CD14-positive monocyte (primary cell): Measurements from ENCODE around the gene GNRH2. TPM values are rescaled to one million over a fixed set of nuclear protein-coding genes. Genes with fewer than 3 reads are reported as not detected.
"Not testable (repeated sequence)": the region's sequence is repeated elsewhere in the genome, so short reads cannot be mapped to it uniquely, and the experiment has no call there.

Experiments
- DNase-seq, 3 donors: peaks; one replicate each; pipeline ENCODE4 v3.0.0-alpha.2; 2011 to 2022
- H2AFZ ChIP-seq: 2 replicates; pipeline ENCODE4 v1.6.0; 2012; ENCODE audit warnings: mild to moderate bottlenecking, low read depth, low read length, inconsistent platforms; ENCODE audit not compliant: insufficient read depth, poor library complexity, severe bottlenecking
- H3K27ac ChIP-seq, 2 donors: 1 replicate in 1 of 2; 2 replicates in 1 of 2; pipeline ENCODE4 v1.5.1; 2012 to 2013; ENCODE audit warnings: low read length in 2 of 2, control low read depth in 1 of 2, inconsistent platforms in 1 of 2, low read depth in 1 of 2, mild to moderate bottlenecking in 1 of 2
- H3K27me3 ChIP-seq, 2 donors: one replicate each; pipeline versions ENCODE4 v1.6.0 to v1.6.1; 2011 to 2013; ENCODE audit warnings: low read length in 2 of 2; ENCODE audit not compliant: control insufficient read depth in 2 of 2, insufficient read depth in 2 of 2
- H3K36me3 ChIP-seq, 2 donors: replicated peaks in 1 of 2; 1 replicate in 1 of 2; 2 replicates in 1 of 2; pipeline versions ENCODE4 v1.5.1 to v1.6.1; 2012 to 2013; ENCODE audit warnings: low read length in 2 of 2, control low read depth in 1 of 2, inconsistent platforms in 1 of 2, mild to moderate bottlenecking in 1 of 2; ENCODE audit not compliant: insufficient read depth in 2 of 2, control insufficient read depth in 1 of 2
- H3K4me1 ChIP-seq, 2 donors: 1 replicate in 1 of 2; 2 replicates in 1 of 2; pipeline versions ENCODE4 v1.5.1 to v1.6.1; 2012 to 2013; ENCODE audit warnings: low read length in 2 of 2, control low read depth in 1 of 2, inconsistent platforms in 1 of 2, mild to moderate bottlenecking in 1 of 2, moderate library complexity in 1 of 2; ENCODE audit not compliant: insufficient read depth in 2 of 2, control insufficient read depth in 1 of 2
- H3K4me2 ChIP-seq: replicated peaks from 2 replicates; pipeline ENCODE3; 2012; ENCODE audit warnings: low read length, moderate library complexity, mild to moderate bottlenecking; ENCODE audit not compliant: poor library complexity, severe bottlenecking; ENCODE audit errors: extremely low read depth
- H3K4me3 ChIP-seq, 3 experiments: fragments of 200-600 bp in 1 of 3; sonication (generic) in 1 of 3; replicated peaks in 1 of 3; 1 replicate in 2 of 3; 2 replicates in 1 of 3; pipeline ENCODE4 v1.5.1; 2011 to 2013; ENCODE audit warnings: low read length in 3 of 3, mild to moderate bottlenecking in 3 of 3, control low read depth in 2 of 3, low read depth in 2 of 3, inconsistent platforms in 1 of 3, moderate library complexity in 1 of 3
- H3K79me2 ChIP-seq: 2 replicates; pipeline ENCODE4 v1.6.0; 2012; ENCODE audit warnings: mild to moderate bottlenecking, control low read depth, inconsistent platforms, low read length, moderate library complexity; ENCODE audit not compliant: insufficient read depth
- H3K9ac ChIP-seq: 2 replicates; pipeline ENCODE4 v1.6.0; 2017; ENCODE audit warnings: low read length, mild to moderate bottlenecking; ENCODE audit not compliant: insufficient read depth, poor library complexity, severe bottlenecking
- H3K9me3 ChIP-seq, 2 donors: replicated peaks in 1 of 2; 1 replicate in 1 of 2; 2 replicates in 1 of 2; pipeline versions ENCODE4 v1.5.1 to v1.6.1; 2012 to 2013; ENCODE audit warnings: low read length in 2 of 2, control low read depth in 1 of 2; ENCODE audit not compliant: control insufficient read depth in 1 of 2, insufficient read depth in 1 of 2
- H4K20me1 ChIP-seq: 2 replicates; pipeline ENCODE4 v1.6.0; 2012; ENCODE audit warnings: mild to moderate bottlenecking, low read length, control low read depth, moderate library complexity; ENCODE audit not compliant: insufficient read depth
- H3K27ac Mint-ChIP-seq, 7 donors: one replicate each; pipeline ENCODE4 v1.8.0; 2020; ENCODE audit warnings: mild to moderate bottlenecking in 7 of 7, mixed read lengths in 7 of 7, moderate library complexity in 6 of 7, inconsistent platforms in 2 of 7
- H3K27me3 Mint-ChIP-seq, 3 donors: one replicate each; pipeline ENCODE4 v1.8.0; 2021 to 2022; ENCODE audit warnings: low read depth in 3 of 3, mild to moderate bottlenecking in 3 of 3, mixed read lengths in 3 of 3, moderate library complexity in 3 of 3, inconsistent platforms in 1 of 3
- H3K36me3 Mint-ChIP-seq, 2 donors: one replicate each; pipeline ENCODE4 v1.8.0; 2020; ENCODE audit warnings: mixed read lengths in 2 of 2, inconsistent platforms in 1 of 2, mild to moderate bottlenecking in 1 of 2
- H3K4me1 Mint-ChIP-seq: one replicate; pipeline ENCODE4 v1.8.0; 2020; ENCODE audit warnings: mild to moderate bottlenecking, mixed read lengths
- H3K4me3 Mint-ChIP-seq, 2 donors: one replicate each; pipeline ENCODE4 v1.8.0; 2020; ENCODE audit warnings: mild to moderate bottlenecking in 2 of 2, mixed read lengths in 2 of 2, moderate library complexity in 1 of 2
- H3K9me3 Mint-ChIP-seq, 7 donors: one replicate each; pipeline ENCODE4 v1.8.0; 2020 to 2022; ENCODE audit warnings: mixed read lengths in 7 of 7, mild to moderate bottlenecking in 6 of 7, moderate library complexity in 6 of 7, inconsistent platforms in 2 of 7
- CTCF ChIP-seq: fragments of 200-600 bp; IDR thresholded peaks from one replicate; pipeline ENCODE4 v1.8.0; 2022; ENCODE audit warnings: antibody characterized with exemption, mild to moderate bottlenecking
- WGBS: methylation state at CpG from one replicate; pipeline ENCODE4 v1.1.5; 2013; ENCODE audit warnings: missing lambda C conversion rate; ENCODE audit not compliant: insufficient coverage; 5-methylcytosine and 5-hydroxymethylcytosine counted together
- intact Hi-C, 2 donors: fragments of 100-400 bp; cut with micrococcal nuclease; formaldehyde crosslinking; loops; one replicate each; pipeline versions ENCODE4 v1.15.0 to v1.15.1; 2023
- polyA plus RNA-seq, 3 donors: library from polyadenylated mRNA; depleted of rRNA in 1 of 3; unstranded in 2 of 3; stranded (reverse) in 1 of 3; fragments of 300-500 nt in 2 of 3; fragments of >200 nt in 1 of 3; fragmentation: Illumina TruSeq in 2 of 3; gene quantifications; 1 replicate in 2 of 3; 2 replicates in 1 of 3; pipeline ENCODE4 v1.2.3, GENCODE V29; 2012 to 2021

GNRH2 gene
- polyA plus RNA-seq, 3 donors = not detected

- TF ChIP-seq CTCF = no peak
- intact Hi-C loops = no loop called here
Observed at GRCh38 chr20:3014179-3014578, 29.2 kb upstream of the GNRH2 start.

GRCh38 chr20:3014662-3015061 lies 28.8 kb upstream of the GNRH2 start:
- Histone ChIP-seq H3K79me2 (no peaks in the 10 kb centered on the region), H3K9ac (no peak overlapping the region), H3K4me3 (no peak overlapping the region), H4K20me1 (no peaks in the 10 kb centered on the region), H2AFZ (no peak overlapping the region), H3K4me1 (no peaks in the 10 kb centered on the region), H3K36me3 (peaks cover 37 to 76% of the 10 kb centered on the region in 2 donors), H3K27me3 (no peaks in the 10 kb centered on the region), H3K27ac (no peak overlapping the region), H3K9me3 (no peaks in the 10 kb centered on the region), H3K4me2 (no peak overlapping the region)
- Mint-ChIP-seq H3K9me3 (peaks cover 0 to 3% (median 0%) of the 10 kb centered on the region in 7 donors), H3K27ac (no peak overlapping the region), H3K4me3 (no peak overlapping the region), H3K27me3 (no peaks in the 10 kb centered on the region), H3K36me3 (peaks cover 55 to 67% of the 10 kb centered on the region in 2 donors), H3K4me1 (no peaks in the 10 kb centered on the region)
- intact Hi-C loops = no loop called here
- no CpG with 5 or more reads among the region's 3 CpGs for WGBS
- TF ChIP-seq CTCF = no peak
- DNase-seq = no peak

More at GRCh38 chr20:3014179-3014578, 29.2 kb upstream of the GNRH2 start:
- Histone ChIP-seq H3K27me3 (no peaks in the 10 kb centered on the region), H3K4me1 (no peaks in the 10 kb centered on the region), H2AFZ (no peak overlapping the region), H3K4me3 (no peak overlapping the region), H3K9ac (no peak overlapping the region), H3K27ac (no peak overlapping the region), H3K4me2 (no peak overlapping the region), H4K20me1 (no peaks in the 10 kb centered on the region), H3K36me3 (peaks cover 41 to 80% of the 10 kb centered on the region in 2 donors), H3K9me3 (no peaks in the 10 kb centered on the region), H3K79me2 (no peaks in the 10 kb centered on the region)
- H3K36me3 Mint-ChIP-seq = peaks cover 57 to 67% of the 10 kb centered on the region in 2 donors
- H3K9me3 Mint-ChIP-seq = peaks cover 0 to 3% (median 0%) of the 10 kb centered on the region in 7 donors
- WGBS = 100% methylated on average over 5 of the region's 7 CpGs
- no peak overlapping the region for H3K27ac Mint-ChIP-seq
- no peak overlapping the region for H3K4me3 Mint-ChIP-seq
- DNase-seq = no peak
- no peaks in the 10 kb centered on the region for H3K27me3 Mint-ChIP-seq
- H3K4me1 Mint-ChIP-seq = no peaks in the 10 kb centered on the region

- H3K4me3 ChIP-seq, intact Hi-C loops, H3K27me3 Mint-ChIP-seq, H2AFZ ChIP-seq, H3K27me3 ChIP-seq, H3K4me1 Mint-ChIP-seq, H3K27ac ChIP-seq, H3K4me2 ChIP-seq, H3K4me3 Mint-ChIP-seq, H4K20me1 ChIP-seq, H3K9me3 Mint-ChIP-seq, H3K79me2 ChIP-seq, H3K9ac ChIP-seq, H3K4me1 ChIP-seq, H3K9me3 ChIP-seq, DNase-seq, H3K27ac Mint-ChIP-seq: not testable (repeated sequence)
- peaks cover 36 to 71% of the 10 kb centered on the region in 2 donors for H3K36me3 ChIP-seq
- WGBS = no CpG with 5 or more reads among the region's 5 CpGs
- peaks cover 50 to 65% of the 10 kb centered on the region in 2 donors for H3K36me3 Mint-ChIP-seq
Observed at GRCh38 chr20:3015302-3015701, 28.1 kb upstream of the GNRH2 start.
